ENCODE data around the gene THAP12.

DNA sequence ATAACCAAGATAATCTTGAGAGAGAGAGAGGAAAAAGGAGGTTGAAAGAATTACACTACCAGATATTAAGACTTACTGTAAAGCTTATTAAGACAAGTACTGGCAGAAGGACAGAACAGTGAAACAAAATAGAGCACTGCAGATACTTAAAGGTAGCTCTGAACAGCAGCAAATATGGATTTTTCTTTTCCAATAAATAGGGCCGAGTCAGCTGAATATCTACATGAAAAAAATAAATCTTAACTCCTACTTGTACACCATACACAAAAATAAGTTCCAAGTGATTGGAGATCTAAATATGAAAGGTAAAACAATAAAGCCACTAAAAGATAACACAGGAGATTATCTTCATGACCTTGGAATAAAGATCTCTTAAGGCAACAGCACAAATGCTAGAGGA lies 12.4 kb downstream of the THAP12 start:
- TF ChIP-seq, protein P1, sequence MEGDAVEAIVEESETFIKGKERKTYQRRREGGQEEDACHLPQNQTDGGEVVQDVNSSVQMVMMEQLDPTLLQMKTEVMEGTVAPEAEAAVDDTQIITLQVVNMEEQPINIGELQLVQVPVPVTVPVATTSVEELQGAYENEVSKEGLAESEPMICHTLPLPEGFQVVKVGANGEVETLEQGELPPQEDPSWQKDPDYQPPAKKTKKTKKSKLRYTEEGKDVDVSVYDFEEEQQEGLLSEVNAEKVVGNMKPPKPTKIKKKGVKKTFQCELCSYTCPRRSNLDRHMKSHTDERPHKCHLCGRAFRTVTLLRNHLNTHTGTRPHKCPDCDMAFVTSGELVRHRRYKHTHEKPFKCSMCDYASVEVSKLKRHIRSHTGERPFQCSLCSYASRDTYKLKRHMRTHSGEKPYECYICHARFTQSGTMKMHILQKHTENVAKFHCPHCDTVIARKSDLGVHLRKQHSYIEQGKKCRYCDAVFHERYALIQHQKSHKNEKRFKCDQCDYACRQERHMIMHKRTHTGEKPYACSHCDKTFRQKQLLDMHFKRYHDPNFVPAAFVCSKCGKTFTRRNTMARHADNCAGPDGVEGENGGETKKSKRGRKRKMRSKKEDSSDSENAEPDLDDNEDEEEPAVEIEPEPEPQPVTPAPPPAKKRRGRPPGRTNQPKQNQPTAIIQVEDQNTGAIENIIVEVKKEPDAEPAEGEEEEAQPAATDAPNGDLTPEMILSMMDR (IDR thresholded peaks at IDR 0.05; ENCODE audit: low read depth, low read length, missing input control), result no peak
- no peak for TF ChIP-seq JUND (IDR thresholded peaks at IDR 0.05)
- TF ChIP-seq EGR1 (IDR thresholded peaks at IDR 0.05; ENCODE audit: low read depth in 2 of 2), result no peak
- TF ChIP-seq YY1 (IDR thresholded peaks at IDR 0.05), result no peak
- TF ChIP-seq, protein P2, sequence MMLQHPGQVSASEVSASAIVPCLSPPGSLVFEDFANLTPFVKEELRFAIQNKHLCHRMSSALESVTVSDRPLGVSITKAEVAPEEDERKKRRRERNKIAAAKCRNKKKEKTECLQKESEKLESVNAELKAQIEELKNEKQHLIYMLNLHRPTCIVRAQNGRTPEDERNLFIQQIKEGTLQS (IDR thresholded peaks at IDR 0.05), result no peak
- no peak for TF ChIP-seq RAD21 (IDR thresholded peaks at IDR 0.05)

Data from liver (tissue), 3 donors.